HG02571 (cell line): ENCODE data around the gene IMPA2.
"Not testable (repeated sequence)": the region's sequence is repeated elsewhere in the genome, so short reads cannot be mapped to it uniquely, and the experiment has no call there.

Source experiments
- ATAC-seq: cut with Tn5 transposase; IDR thresholded peaks from one replicate; pipeline ENCODE4 v1.9.1; 2021; ENCODE audit warnings: mild to moderate bottlenecking, moderate library complexity; ENCODE audit not compliant: unreplicated experiment

Gene IMPA2

DNA sequence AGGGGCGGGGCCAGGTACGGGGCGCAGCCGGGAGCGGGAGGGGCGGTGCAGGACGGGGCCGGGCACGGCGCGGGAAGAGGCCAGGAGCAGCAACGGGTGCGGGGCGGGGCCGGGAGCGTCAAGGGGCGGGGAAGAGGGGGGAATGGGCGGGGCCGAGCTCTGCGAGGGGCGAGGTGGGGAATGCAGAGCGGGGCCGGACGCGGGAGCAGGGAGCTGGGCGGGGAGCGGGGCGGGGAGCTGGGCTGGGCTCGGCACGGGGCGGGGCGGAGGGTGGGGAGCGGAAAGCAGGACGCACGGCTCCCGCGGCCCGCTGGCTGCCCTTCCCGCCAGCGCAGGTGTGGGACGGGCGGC lies at the start of gene IMPA2:
Gene IMPA2 (plus strand): TSS at position 316 of the 351 bp plus-strand sequence. CDS start 163 bp downstream, outside the sequence.
- ATAC-seq, result peak; percentile 37

DNA sequence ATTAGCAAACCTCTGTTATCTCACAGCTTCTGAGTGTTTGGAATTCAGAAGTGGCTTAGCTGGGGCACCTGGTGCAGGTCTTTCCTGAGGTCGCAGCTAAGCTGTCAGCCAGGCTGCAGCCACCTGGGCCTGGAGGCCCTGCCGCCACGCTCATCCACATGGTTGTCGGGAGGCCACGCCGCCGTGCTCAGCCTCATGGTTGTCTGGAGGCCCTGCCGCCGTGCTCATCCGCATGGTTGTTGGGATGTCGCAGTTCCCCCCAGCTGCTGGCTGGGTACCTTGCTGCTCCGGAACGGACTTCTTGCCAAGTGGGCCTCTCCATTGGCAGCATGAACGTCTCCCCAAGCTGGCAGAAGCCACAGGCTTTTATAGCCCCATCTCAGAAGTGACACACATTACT lies 48.9 kb upstream of the IMPA2 start:
- ATAC-seq, result no peak

DNA sequence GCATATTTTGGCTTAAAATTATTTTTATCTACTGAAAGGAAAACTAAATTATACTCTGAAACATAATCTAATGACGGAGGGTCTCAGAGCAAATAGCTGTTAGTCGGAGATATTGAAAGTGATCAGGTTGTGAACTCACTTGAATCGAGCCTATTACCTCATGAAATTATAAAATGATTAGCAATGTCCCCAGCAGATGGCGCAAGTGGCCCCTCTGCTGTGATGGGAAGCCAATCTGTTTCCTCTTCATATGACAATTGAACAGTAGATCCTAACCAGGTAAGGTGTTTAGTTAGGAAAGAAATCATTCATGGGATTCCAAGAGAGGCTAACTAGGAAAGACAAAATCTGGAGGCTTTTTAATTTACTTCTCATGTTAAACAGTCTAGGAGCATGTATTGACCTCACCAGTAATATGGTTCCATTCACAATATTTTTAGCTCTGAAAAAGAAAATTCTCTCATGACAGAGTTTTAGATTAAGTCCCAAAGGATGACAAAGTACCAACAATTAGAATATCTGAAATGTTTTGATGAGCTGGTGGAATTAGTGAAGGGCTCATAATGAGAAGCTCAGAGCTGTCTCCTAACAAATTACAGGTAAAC lies 43.3 kb upstream of the IMPA2 start:
- ATAC-seq, result no peak

DNA sequence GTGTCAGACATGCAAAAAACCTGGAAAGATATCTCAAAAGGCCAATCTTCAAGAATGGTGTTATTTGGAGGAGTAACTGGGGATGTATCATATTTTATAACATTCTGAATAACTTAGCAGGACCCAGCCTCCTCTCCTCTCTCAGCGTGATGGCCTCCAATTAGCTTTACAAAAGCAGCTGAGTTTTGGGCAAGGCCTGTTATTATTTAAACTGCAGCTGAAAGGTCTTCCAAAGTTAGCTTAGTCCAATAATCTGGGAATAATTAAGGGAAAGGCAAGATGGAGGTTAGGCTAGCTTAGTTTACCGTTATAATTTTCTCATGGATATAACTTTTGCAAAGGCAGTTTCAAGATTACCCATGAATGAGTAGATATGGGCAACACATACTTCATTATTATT lies 40.4 kb upstream of the IMPA2 start:
- ATAC-seq, result no peak

DNA sequence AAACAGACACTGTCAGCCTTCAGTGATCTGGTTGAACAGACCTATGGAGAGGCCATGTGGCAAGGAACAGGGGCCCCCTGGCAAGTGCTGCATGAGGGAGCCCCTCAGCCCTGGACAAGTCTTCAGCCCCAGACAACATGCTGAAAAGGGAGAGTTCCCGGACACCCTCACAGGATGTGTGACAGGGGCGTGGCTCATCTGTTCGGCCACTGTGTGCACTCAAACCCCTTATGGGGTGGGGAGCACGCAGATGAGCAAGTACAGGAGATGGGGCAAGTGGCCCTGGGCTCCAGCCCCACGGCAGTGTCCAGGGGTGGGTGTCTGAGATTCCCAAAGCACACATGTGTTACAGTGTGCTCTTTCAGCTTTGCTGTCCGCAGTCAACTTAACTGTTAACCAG lies 37.8 kb upstream of the IMPA2 start:
- no peak for ATAC-seq

DNA sequence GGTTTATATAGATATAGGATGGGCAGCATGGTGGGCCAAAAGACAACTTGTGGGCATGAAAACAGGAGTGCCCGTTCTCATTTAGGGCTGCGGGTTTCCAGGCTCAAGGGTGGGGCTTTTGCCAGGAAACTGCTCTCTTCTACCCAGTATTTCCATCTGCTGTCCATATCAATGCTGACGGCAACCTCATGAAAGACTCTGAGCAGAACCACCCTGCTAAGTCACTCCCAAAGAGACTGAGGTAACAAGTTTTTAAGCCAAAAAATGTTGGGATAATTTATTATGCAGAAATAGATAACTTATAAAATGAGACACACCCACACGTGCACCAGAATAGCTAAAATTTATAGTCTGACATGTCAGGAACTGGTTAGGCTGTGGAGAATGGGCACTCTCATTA lies 37.1 kb upstream of the IMPA2 start:
- no peak for ATAC-seq

DNA sequence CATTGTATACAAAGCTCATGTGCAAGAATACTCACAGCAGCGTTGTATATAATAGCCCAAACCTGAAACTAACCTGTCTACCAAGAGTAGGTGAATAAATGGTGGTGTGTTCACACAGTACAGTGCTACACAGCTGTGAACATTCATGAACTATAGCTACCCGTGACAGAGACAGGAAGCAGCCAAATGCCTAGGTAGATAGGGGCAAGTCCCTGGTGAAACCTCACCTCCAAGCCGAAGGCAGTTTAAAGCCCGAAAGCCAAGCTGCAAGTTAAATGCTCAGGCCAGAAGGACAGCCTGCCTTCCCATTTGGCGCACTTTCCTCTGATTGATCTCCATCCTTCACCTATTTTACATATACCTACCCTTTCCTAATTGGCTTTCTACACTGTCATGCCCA lies 36.5 kb upstream of the IMPA2 start:
- ATAC-seq, result no peak

DNA sequence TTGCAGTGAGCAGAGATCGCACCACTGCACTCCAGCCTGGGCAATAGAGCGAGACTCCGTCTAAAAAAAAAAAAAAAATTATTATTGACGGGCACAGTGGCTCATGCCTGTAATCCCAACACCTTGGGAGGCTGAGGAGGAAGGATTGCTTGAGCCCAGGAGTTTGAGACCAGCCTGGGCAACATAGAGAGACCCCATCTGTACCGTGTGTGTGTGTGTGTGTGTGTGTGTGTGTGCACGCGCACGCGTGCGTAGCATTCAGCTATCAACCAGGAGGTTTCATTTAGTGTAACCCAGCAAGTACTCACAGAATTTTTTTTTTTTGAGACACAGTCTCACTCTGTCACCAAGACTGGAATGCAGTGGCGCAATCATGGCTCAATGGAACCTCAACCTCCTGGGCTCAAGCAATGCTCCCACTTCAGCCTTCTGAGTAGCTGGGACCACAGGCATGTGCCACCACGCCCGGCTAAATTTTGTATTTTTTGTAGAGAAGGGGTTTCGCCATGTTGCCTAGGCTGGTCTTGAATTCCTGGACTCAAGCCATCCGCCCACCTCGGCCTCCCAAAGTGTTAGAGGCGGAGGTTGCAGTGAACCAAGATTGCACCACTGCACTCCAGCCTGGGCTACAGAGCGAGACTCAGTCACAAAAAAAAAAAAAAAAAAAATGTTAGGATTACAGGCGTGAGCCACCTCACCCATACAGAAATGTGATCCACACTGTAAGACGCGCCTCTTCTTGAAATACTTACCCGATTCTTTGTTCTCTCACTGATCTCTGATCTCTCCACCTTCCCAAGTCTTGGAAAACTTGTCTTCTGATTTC lies 35.3 kb upstream of the IMPA2 start:
- ATAC-seq, result not testable (repeated sequence)

DNA sequence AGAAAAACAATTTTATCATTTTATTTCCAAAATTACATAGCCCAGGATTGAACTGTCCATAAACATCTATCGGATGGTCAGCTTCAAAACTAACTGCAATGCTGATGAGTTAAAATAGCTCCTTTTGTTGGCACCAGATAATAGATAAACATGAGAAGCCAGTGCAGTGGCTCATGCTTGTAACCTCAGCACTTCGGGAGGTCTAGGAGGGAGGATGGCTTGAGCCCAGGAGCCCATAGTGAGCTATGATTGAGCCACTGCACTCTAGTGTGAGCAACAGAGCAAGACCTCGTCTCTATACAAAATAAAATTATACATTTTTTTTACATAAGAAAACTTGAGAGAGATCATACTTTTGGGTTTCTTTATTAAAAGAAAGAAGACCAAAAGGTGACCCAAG lies 34.6 kb upstream of the IMPA2 start:
- no peak for ATAC-seq

DNA sequence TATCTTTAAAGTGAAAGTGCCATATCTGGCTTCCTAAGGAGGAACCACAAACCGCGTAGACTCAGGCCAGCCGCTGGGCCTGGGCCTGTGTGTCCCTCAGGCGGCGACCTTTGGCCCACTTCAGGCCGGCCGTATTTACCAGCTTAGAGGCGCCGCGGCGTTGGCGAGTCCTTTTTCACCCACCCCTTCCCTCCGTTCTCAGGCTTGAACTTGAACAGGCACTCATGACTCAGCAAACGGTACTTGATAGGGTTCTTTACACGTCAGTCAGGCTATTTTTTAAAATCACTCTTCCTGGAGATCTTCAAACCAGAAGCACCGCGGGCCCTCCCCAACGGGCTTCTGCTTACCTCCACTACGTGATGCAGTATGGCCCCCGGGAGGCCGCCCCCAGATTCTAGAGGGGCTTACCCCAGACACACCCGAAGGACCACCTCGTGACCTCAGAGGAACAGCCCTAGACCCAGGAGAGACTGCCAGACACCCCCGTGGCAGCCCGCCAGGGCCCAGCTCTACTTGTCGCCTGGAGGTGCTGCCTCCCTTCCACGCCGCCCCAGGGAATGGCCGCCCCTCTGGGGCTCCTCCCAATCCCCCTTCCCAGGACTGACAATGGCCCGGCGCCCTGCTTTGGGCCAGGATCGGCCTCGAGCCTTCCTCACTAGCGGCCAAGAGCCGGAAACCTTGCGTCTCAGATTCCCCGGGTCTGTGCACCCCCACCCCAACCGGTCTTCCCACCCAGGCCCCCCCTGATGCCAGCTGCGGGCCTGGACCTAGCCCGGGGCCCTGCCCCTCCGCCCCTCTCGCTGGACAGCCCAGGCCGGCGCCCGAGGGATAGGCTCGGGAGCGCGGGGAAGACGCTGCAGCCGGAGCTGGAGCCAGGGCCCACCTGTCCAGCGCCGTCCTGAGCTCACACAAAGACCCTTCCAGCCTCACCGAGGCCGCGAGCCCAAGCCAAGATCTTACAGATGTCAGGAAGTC lies 33.8 kb upstream of the IMPA2 start:
- peak; percentile 82 for ATAC-seq

DNA sequence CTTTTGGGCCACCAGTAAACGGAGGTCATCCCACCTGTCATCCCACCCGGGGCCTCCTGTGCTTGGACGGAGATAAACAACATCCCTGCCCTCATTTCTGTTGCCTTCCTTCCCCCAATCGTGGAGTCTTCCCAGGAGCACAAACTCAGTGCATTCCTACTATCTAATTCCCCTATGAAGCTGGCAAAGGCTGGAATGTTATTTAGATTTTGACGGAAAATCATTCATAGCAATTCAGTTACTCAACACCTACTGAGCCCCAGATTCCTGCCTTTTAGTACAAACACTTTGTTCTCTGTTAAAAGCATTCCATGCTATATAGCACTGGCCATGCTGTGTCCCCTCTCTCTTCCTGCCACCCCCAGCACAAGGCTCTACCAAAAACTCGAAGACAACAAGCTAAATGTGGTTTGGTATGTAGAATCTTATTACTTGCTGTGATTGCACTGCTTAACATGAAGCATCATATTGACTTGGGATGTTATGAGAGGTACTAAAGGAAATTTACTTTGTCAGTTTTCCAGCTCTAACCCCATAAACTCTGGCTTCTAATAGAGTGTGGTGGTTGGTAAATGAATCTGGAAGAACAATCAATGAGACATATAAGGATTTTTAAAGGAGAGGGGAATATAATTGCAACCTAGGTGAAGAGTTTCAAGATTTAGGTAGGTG lies 32.3 kb upstream of the IMPA2 start:
- no peak for ATAC-seq

DNA sequence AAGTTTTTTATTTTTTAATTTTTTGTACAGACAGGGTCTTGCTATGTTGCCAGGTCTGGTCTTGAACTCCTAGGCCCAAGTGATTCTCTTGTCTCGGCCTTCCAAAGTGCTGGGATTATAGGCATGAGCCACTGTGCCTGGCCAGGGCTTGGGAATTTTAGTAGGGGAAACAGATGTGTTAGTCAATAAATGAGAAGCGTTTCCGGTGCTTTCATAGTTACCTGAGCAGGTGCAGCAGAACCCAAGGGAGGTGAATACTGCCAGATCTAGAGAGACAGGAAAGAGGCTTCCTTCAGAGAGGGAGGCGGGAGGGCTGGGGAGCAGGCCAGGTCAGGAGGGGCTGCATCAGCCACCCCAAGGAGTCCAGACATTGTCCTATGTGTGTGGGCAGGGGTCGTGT lies 30.5 kb upstream of the IMPA2 start:
- ATAC-seq, result no peak

DNA sequence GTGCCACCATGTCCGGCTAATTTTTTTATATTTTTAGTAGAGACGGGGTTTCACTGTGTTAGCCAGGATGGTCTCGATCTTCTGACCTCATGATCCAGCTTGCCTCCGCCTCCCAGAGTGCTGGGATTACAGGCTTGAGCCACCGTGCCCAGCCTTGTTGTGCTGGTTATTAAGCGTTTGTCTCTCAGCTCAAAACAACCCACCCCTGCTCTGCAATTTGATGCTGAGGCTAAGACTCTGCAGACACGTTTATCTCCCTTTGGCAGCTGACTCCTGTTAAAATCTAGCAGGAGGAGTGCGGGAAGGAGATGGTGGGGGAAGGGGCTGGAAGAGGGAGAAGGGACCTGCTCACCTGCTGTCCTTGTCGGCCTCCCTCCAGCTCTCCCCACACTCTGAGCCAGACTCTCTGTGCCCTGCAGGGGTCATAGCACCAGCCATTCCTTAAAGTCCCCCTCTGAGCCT lies 29.9 kb upstream of the IMPA2 start:
- ATAC-seq, result no peak

DNA sequence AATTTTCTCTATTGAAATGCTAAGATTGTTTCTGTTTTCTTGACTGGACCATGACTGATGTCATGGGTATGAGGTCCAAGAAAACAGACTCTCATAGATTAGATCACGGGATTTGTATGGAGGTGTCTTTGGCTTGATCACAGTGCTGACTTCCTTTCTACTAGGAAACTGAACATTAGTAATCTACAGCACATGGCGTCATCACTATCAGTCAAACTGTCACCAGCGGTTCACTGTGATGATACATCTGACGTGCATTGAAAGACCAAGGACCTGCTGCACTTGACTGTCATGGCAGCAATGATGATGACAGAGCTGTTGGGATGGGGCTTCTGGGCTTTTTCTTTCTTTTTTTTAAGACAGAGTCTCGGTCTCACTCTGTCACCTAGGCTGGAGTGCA lies 28.2 kb upstream of the IMPA2 start:
- ATAC-seq, result no peak

DNA sequence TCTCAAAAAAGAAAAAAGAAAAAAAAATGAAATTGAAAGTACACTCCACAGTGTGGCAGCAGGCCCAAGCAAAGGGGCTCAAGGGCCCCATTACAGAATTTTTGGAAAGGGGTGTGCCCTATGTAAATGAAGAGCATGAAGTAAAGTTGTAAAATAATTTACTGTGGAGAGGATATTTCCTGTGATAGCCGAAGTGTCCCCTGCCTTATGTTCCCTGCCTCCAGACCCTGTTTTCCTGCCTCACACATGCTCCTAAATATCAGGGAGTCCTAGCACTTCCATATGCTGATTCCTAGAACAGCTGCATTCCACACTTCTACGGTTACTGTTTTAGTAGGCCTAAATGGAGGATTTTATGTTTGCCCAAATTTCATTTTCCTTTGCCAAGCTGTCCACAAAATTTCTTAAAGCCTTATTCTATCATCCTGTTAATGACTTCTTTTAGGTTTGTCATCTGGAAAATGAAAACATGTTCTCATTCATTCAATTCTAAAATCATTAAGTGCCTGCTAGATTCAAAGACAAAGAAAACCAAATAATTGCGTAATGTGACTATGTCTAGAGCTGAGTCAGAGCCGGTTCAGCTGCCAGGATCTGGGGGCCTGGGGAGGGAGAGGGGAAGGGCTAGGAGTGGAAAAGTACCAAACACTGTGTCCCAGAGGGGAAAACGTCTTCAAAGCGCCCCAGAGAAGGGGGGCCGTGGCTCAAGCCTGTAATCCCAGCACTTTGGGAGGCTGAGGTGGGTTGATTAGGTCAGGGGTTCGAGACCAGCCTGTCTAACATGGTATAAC lies 25.9 kb upstream of the IMPA2 start:
- ATAC-seq, result no peak

DNA sequence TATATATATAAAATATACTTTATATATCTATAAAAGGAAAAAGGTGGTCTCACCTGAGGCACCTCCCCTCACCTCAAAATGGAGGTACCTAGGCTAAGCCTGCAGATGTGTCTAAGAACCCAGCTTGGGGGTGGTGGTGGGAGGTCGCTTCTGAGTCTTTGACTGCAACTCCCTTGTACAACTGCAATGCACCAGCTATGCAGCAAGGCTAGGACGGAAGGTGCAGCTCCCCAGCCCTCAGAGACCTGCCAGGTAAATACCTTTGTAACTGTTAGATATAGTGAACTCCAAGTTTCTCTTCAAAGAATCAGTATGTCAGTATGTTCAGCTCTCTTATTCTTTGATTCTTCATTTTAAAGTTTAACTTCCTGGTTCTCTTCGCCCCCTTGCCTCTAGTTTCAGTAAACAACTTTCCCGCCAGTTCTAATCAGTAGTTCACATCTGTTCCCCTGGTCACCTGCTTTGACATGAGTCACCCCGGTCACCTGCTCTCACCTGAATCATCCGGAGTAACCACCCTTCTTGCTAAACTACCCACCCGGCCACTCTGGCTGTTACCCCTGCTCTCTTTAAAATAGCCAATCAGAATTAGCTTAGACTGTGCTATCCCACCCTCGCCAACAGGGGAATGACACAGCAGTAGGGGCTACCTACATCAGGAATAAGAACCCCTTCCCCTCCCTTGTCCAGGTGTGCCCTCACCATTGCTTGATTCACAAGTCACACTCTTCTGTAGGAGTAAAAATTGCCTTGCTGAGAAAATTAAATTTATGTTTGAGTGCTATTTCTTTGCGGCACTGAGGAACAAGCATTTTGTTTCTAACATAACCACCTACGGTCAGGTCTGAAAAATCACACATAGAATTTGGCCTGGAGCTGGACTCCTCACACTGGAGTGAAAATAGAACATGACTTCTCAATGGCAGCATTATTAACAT lies 24.7 kb upstream of the IMPA2 start:
- no peak for ATAC-seq

DNA sequence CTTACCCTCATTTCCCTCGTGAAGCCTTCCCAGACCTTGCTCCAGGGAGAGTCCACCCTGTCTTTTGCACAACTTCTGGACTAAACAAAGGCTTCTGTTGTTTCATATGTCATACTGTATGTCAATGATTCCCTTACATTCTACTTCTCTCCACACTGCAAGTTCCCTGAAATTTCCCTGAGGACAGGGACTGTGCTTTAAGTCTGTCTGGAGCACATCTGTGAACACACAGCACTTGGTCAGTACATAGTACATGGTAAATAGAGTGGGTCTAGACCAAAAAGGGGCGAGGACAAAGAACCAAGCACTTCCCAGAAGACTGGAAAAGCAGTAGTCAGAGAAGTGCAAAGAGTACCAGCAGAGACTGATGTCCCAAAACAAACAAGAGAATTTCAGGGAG lies 23.7 kb upstream of the IMPA2 start:
- no peak for ATAC-seq

DNA sequence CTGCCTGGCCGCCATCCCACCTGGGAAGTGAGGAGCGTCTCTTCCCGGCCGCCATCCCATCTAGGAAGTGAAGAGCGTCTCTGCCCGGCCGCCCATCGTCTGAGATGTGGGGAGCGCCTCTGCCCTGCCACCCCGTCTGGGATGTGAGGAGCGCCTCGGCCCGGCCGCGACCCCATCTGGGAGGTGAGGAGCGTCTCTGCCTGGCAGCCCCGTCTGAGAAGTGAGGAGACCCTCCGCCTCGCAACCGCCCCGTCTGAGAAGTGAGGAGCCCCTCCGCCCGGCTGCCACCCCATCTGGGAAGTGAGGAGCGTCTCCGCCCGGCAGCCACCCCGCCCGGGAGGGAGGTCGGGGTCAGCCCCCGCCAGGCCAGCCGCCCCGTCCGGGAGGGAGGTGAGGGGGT lies 21.7 kb upstream of the IMPA2 start:
- not testable (repeated sequence) for ATAC-seq
